NCI-H128 (cell line): ENCODE results near the gene LRRD1.
"Not testable (repeated sequence)": the region's sequence is repeated elsewhere in the genome, so short reads cannot be mapped to it uniquely, and the experiment has no call there.

Experiments used
- DNase-seq: peaks from one replicate; lab custom pipeline; 2025; ENCODE audit not compliant: unreplicated experiment; lab: John Stamatoyannopoulos, UW

Gene LRRD1

DNA sequence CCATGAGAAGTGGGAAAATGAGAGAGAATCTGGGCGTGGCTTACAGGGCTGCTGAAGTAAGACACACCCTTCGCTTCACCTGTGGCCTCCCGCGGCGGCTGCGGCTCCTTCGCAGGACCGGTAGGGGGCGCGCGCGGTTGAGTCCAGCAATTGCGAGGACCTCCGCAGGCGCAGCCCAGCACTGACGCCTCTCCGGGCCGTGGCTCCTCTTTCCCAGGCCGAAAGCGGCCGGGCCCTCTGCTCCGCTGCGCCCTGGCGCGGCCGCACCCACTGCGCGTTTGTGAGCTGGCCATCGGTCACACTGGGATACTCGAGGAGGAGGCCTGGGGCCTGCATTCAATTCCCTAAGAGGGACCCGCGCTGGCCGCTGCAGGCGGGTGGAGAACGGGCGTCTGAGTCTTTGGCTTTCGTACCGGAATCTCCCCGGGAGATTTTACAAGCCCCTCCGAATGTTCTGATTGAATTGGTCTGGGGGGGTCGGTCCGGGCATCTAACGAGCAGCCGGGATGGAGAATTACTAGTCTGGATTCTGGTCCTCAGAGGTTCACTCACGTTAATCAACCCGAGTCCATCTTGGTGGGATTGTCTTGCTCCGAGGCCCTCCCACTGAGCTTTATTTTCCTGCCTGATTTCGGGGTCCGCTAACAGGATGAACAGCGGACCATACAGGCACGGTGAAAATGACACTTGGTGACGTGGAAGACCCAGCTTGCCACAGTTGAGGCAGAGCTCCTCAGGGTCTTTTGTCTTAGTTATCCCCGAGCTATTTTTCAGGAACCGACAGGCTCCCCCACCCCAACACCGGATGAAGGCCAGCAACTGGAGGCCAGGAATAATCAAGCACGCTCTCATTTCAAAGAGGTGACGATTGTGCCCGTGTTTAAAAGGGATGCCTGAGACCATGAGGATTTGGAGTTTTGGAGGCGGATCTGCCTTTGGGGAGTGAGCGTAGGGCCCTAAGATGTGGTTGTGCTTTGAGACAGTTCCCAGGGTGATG lies at the start of gene LRRD1:
TSS of gene LRRD1 (minus strand) at position 215 of the 997 bp plus-strand sequence. CDS start 13,940 bp downstream, outside the sequence.
- DNase-seq: no peak

DNA sequence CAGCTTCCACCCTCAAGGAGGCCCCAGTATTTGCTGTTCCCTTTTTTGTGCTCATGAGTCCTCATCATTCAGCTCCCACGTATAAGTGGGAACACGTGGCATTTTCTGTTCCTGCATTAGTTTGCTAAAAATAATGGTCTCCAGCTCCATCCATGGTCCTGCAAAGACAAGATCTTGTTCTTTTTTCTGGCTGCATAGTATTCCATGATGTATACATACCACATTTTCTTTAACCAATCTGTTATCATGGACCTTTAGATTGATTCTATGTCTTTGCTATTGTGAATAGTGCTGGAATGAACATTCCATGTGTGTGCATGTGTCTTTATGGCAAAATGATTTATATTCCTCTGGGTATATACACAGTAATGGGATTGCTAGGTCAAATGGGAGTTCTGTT lies 49.8 kb upstream of the LRRD1 start:
- DNase-seq: no peak

DNA sequence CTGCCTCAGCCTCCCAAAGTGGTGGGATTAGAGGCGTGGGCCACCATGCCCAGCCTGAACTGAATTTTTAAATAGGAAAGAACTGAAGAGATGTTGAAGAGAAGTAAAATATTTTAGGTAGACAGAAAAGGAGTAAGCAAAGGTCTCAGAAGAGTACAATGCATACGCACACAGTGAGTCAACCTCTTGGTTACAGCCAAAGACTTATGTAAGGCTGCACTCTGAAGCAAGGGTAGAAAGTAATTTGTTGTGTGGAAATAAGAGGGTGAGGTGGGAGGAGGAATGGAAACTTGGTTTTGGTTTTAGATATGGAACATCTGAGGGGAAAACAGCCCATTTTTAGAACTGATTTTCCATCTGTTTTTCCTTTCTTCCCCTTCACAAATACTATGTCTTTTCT lies 49.2 kb upstream of the LRRD1 start:
- DNase-seq: no peak

DNA sequence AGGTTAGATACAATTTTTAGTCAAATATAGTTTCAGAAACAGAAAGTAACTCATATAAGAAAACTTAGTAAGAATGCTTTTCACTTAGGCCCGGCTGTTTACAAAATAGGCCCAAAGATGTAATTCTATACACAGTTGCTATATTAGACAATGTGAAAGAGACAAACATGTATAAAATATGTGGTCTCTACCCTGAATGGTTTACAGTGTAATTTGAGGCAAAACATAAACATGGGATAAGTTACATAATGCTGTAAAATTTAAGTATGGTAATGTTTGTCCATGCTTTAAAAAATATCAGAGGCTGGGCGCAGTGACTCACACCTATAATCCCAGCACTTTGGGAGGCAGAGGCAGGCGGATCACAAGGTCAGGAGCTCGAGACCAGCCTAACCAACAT lies 48.0 kb upstream of the LRRD1 start:
- no peak for DNase-seq

DNA sequence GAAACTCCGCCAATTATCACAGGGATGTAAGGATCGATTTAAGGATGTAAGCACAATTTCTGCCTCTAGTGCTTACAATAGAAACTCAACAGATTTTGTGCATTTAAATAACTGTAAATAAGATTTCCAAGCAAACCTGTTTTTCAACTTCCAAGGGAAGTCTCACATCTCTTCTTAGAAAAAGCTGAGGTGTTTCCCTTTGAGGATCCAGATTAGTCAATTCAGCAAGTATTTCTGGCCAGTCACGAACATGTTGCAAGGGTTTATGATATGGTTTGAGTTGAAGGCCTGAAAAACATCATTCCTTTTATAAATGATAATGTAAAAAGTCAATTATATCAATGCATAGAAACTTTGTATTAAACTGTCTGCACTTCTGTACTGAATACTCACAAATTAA lies 42.8 kb upstream of the LRRD1 start:
- no peak for DNase-seq

DNA sequence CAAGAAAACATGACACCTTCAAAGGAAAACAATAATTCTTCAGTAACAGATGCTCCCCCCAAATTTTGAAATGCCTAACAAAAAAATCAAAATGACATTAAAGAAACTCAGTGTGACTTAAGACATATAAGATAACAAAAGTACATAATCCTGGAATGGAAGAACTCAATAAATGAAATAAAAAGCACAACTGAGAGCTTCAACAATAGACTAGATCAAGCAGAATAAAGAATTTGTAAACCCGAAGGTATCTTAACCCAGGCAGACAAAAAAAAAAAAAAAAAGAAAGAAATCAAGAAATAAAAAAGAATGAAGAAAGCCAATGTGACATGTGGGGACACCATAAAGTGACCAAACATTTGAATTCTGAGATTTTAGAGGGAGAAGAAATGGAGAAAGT lies 27.7 kb upstream of the LRRD1 start:
- DNase-seq: no peak

GRCh38 chr7:92205987-92206386 lies 27.0 kb upstream of the LRRD1 start:
- DNase-seq: no peak

DNA sequence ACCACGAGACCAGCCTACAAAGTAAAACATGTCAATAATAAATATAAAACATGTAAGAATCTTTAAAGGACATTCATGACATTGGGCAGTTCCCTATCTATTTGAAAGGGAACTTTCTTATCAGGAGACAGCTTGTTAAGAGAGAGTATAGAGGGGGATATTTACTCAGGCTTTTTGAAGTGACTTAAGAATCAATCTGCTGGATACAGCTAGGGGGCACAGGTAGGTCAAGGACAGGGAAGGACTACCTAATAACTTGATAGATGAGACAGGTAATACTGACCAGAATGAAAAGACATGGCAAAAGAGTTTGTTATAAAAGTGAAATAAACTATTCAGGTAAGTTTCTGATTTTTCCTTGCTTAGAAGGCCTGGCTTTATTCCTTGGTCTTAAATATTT lies 21.8 kb upstream of the LRRD1 start:
- no peak for DNase-seq

DNA sequence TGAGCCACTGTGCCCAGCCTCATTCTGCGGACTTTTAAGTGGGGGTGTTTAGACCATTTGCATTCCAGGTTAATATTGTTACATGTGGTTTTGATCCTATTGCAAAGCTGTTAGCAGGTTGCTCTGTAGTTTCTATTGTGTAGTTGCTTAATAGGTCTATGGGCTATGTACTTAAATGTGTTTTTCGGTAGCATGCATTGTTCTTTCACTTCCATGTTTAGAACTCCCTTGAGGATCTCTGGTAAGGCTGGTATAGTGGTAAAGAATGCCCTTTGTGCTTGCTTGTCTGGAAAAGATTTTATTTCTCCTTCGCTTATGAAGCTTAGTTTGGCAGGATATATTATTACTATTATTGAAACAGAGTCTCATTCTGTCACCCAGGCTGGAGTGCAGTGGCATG lies 13.4 kb upstream of the LRRD1 start:
- DNase-seq: no peak

- DNase-seq: not testable (repeated sequence)
Measured at GRCh38 chr7:92189246-92189645, 10.3 kb upstream of the LRRD1 start.

GRCh38 chr7:92184294-92184693 lies 5.4 kb upstream of the LRRD1 start:
- DNase-seq: not testable (repeated sequence)

DNA sequence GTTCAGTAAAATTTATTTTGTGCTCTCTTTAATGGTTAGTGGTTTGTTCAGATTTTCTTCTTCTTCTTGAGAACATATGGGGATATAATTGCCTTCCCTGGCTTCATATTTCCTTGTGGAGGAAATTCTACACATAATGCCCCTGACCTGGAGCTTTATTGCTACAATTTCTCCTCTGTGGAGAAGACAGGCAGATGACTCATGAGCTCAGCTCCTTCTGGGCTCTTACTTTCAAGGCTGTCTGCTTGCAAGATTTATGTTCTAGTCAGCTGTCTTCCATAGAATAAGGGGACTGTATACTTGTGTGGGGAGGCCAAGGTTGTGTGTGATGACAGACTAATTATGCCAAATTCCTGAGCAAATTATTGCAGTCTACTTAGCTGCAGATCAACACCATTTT lies 1.6 kb downstream of the LRRD1 start:
- no peak for DNase-seq

- DNase-seq: not testable (repeated sequence)
Measured at GRCh38 chr7:92169529-92169928, 9.4 kb downstream of the LRRD1 start.

GRCh38 chr7:92161271-92161670 lies 17.7 kb downstream of the LRRD1 start:
- no peak for DNase-seq

DNA sequence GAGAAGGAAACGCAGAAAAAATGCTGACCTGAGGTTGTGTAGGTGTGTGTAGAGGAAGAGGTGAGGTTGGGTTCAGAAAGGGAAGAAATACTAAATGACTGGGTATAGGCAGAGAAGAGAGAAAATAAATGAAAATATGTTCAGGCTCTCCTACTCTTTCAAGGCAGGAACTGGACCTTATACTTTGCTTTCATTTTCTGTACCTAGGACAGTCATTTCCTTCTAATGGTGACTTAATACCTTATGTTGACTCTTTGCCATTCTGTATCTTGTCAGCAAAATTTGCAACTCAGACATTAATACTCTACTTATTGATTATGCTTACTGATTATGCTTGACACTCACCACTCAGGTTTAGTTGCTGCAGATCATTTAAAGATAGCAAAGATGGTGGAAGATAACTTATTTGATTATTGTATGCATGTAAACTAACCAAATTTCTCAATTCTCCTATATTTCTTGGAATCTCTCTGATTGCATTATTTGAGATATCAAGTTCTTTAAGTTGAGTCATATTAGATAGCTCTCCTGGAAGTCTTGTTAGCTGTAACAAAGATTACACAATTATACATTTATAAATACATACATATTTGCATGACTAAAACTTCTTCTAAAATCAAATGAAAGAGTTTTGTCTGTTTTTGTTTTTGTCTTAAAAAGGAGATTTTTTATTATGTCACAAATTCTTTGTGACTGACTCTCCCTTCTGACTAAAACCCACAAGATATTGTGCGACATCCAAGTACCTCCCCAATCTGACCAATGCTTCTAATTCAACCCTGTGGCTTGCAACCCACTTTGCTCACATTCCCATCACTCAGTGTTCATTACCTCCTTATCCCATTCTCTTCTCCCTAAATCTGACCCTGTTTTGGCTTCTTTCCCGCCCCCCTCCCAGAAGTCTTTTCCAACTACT lies 20.0 kb downstream of the LRRD1 start:
- DNase-seq: no peak

DNA sequence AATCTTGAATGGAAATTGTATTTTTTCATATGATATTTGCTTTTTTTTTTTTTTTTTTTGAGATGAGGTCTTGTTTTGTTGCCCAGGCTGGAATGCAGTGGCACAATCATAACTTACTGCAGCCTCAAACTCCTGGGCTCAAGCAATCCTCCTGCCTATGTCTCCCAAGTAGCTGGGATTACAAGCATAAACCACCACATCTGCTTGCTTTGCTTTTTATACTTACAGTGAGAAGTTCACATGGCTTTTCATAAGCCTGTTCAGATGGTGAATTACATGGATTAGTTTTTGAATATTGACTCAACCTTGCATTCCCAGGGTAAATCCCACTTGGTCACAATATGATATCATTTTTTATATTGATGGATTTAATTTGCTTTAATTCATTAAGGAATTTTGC lies 22.0 kb downstream of the LRRD1 start:
- DNase-seq: no peak

GRCh38 chr7:92155108-92155739 lies 23.7 kb downstream of the LRRD1 start:
- no peak for DNase-seq

- DNase-seq: no peak
Measured at GRCh38 chr7:92150450-92151017, 28.4 kb downstream of the LRRD1 start.

GRCh38 chr7:92149736-92150239 lies 29.2 kb downstream of the LRRD1 start:
- DNase-seq: no peak

DNA sequence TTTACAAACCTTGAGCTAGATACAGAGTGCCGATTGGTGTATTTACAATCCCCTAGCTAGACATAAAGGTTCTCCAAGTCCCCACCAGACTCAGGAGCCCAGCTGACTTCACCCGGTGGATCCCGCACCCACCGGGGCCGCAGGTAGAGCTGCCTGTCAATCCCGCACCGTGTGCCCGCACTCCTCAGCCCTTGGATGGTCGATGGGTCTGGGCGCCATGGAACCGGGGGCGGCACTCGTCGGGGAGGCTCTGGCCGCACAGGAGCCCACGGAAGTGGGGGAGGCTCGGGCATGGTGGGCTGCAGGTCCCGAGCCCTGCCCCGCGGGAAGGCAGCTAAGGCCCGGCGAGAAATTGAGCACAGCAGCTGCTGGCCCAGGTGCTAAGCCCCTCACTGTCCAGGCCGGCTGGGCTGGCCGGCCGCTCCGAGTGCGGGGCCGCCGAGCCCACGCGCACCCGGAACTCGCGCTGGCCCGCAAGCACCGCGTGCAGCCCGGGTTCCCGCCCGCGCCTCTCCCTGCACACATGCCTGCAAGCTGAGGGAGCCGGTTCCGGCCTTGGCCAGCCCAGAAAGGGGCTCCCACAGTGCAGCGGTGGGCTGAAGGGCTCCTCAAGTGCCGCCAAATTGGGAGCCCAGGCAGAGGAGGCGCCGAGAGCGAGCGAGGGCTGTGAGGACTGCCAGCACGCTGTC lies 35.6 kb downstream of the LRRD1 start:
- DNase-seq: not testable (repeated sequence)
